Measurements from ENCODE around the gene LMOD1.

DNA sequence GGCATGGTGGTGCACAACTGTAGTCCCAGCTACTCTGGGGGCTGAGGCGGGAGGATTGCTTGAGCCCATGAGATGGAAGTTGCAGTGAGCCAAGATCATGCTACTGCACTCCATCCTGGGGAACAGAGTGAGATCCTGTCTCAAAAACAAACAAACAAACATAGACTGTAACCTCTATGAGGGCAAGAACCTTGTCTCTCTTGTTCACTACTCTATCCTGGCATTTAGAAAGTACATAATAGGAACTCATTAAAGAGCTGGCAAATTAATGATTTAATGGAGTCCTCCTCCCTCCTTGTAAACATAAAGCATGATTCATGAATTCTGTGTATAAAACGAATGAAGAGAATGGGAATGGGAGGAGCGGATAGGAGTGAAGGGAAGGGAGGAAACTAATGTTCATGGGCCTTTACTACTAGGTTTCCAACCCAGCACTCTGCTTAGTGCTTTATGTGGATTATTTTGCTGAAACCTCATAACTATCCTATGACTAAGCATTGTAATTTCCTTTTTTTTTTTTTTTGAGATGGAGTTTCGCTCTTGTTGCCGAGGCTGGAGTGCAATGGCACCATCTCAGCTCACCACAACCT is 8.6 kb downstream of the LMOD1 start:
- TF ChIP-seq, protein P1, sequence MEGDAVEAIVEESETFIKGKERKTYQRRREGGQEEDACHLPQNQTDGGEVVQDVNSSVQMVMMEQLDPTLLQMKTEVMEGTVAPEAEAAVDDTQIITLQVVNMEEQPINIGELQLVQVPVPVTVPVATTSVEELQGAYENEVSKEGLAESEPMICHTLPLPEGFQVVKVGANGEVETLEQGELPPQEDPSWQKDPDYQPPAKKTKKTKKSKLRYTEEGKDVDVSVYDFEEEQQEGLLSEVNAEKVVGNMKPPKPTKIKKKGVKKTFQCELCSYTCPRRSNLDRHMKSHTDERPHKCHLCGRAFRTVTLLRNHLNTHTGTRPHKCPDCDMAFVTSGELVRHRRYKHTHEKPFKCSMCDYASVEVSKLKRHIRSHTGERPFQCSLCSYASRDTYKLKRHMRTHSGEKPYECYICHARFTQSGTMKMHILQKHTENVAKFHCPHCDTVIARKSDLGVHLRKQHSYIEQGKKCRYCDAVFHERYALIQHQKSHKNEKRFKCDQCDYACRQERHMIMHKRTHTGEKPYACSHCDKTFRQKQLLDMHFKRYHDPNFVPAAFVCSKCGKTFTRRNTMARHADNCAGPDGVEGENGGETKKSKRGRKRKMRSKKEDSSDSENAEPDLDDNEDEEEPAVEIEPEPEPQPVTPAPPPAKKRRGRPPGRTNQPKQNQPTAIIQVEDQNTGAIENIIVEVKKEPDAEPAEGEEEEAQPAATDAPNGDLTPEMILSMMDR (IDR thresholded peaks at IDR 0.05) = no peak
- TF ChIP-seq EZH2 (IDR thresholded peaks at IDR 0.05; ENCODE audit: borderline replicate concordance, insufficient read depth, low read depth, low read length, poor library complexity, severe bottlenecking) = no peak

Data from B cell (primary cell).